NCI-H748 treated with DMSO at 0.1 percent for 48 hours (cell line): ENCODE results near the gene GCNT1.

Source experiments
- DNase-seq: peaks from one replicate; lab custom pipeline; 2025; lab: John Stamatoyannopoulos, UW

GCNT1 gene

DNA sequence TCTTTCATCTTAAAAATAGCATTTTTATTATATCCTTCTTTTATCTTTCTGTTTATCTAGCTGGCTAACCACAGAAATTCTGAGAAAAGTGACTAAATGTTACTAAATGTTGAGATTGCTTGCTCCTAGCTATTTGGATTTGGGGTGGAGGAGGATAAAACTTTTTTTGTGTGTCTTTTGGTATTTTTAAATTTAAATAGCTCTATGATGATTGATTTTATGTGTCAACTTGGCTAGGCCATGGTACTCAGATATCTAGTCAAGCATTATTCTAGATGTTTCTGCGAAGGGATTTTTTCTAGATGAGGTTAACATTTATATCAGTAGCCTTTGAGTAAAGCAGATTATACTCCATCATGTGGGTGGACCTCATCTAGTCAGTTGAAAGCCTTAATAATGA, 75.0 kb downstream of the GCNT1 start:
- DNase-seq = no peak

DNA sequence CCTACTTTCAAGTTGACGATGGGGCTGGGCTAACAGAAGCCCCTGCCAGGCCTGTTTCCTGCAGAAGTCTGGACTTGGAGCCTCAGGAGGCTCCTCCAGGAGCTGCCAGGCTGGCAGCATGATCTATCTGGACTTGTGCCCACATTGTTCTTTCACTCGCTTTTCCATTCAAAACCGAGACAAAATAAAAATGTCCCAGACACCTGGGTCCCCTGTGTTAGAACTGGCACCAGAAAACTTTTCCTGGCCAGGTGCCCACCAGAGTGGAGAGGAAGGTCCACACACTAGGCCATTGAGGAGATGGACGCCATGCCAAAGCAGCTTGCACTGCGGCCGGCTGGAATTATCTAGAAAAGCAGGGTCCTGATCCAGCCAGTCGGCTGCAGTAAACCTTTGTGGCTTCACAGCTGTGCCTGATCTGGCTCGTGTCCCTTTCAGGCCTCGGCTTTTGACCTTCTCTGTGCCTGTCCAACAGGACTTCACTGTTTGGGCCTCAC, 78.2 kb downstream of the GCNT1 start:
- DNase-seq = no peak

DNA sequence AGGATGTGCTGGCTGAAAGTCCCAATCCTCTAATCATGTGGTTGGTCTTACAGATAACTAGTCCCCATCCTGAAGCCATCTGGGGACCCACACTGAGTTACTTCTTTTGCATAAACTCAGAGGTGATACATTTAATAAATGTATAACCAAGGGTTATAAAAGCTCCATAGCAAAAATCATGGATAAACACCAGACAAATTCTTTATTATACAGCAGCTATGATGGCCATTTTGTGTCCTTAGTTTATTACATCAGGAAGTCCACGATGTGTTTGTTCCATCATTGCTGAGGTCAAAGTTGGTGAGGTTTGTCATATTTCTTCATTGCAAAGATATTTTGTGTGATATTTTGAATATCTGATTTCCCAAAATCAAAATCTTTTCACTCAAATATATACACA, 80.2 kb downstream of the GCNT1 start:
- DNase-seq = no peak

DNA sequence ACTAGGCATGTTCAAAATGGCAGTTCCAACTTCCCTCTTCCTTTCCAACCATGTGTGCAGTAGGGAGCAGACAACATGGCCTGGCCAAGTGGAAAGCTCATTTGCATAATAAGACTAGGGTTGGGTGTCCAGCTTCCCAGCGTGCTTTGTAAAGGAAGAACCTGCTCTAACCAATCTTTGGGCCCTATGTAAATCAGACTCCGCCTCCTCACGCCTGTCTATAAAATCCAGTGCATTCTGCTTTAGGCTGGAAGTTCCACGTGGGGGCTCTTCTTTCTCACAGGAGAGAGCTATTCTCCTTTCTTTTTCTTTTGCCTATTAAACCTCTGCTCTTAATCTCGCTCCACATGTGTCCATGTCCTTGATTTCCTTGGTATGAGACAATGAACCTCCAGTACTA, 83.4 kb downstream of the GCNT1 start:
- no peak for DNase-seq

DNA sequence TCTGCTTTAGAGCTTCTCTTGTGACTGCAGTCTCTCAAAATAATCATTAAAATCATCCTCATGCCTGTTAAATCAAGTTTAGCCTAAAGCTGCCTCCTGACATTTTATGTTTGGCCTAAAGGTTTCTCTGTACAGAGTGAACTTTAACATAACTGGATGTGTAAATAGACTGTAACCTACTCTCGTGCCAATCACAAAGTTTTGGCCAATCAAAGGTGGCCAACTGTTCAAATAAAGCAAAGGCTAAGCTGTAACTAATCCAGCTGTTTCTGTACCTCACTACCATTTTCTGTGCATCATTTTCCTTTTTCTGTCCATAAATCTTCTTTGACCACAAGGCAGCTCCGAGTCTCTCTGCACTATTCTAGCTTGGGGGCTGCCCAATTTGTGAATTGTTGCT, 86.2 kb downstream of the GCNT1 start:
- DNase-seq = no peak

DNA sequence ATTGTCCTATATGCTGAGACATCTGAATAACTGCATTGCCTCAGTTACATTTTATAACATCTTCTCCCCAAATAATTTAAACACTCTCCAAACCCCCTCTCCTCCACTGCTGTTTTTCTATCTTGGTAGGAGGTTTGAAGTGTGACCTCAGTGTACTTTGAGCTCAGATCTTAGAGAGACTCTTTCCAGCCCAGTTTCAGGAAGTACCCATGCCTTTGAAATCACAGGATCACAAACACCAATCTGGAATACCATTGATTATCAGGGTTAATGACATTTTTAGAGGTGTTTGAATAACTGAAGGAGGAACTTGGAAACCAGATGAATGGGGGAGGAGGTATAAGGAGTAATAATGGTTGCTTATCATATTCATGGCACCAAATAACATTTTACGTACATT, 93.2 kb downstream of the GCNT1 start:
- DNase-seq = no peak

DNA sequence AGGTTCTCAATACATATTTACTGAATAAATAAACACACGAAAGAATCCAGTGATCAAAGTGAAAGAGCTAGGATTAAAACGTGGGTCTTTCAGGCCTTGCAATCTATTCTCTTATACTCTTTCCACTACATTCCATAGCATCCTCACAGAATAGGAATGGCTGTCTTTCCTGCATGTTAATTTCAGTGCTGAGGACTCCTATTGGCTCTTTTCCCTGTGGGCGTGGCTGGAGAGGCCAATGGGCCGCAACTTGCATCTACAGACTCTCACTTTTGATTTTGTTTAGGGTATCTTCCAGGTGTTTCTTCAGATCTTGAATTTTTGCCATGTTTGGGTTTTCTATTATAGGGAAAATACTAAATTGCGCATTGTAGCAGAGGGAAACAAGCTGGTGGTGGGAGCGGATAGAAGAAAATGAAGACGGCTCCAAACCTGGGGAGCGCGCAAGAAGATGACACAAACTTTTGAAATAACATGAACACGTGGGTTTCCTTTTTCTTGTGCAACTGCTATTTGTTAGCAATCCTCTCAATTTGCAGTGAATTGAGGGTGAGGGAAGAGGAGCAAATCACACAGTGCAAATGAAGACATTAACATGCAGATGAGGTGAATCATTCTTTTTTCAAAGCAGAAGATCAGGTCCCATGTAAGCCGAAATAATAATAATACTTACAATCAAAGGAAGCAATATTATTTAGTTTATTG, 93.9 kb downstream of the GCNT1 start:
- DNase-seq = no peak

DNA sequence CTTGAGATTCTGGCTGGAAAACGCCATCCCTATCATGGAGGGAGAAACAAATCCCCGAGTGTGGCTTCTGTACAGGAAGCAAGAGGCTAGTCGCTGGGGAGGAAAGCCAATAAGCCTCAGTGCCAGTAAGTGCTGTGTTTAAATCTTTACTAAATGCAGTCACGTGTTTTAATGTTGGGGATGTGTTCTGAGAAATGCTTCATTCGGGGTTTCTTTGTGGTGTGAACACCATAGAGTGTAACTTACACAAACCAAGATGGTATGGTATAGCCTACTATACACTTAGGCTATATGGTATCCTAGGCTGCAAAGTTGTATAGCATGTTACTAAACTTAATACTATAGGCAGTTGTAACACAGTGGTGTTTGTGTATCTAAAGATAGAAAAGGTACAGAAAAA, 94.7 kb downstream of the GCNT1 start:
- DNase-seq = no peak
